GM21528 (cell line): Measurements from ENCODE around the gene SEC23IP.
"Not testable (repeated sequence)": the region's sequence is repeated elsewhere in the genome, so short reads cannot be mapped to it uniquely, and the experiment has no call there.

ENCODE experiments used
- ATAC-seq: cut with Tn5 transposase; IDR thresholded peaks from one replicate; pipeline ENCODE4 v1.9.1; 2021; ENCODE audit warnings: mild to moderate bottlenecking, moderate library complexity; ENCODE audit not compliant: unreplicated experiment, low FRiP score

The SEC23IP gene

DNA sequence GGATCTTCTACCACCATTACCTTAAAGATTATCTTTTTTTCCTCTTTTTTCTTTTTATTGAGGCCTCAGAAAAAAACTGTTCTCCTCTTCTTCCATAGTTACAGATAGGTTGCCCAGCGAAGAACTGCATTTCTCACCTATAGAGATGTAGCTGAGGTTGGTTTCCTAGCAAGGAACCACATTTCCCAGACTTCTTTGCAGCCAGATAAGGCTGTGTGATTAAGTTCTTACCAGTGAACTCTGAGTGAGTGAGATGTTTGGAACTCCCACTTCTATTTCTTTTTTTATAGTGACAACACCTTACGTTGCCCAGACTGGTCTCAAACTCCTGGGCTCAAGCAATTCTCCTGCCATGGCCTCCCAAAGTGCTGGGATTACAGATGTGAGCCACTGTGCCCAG lies 14.0 kb upstream of the SEC23IP start:
- no peak for ATAC-seq

DNA sequence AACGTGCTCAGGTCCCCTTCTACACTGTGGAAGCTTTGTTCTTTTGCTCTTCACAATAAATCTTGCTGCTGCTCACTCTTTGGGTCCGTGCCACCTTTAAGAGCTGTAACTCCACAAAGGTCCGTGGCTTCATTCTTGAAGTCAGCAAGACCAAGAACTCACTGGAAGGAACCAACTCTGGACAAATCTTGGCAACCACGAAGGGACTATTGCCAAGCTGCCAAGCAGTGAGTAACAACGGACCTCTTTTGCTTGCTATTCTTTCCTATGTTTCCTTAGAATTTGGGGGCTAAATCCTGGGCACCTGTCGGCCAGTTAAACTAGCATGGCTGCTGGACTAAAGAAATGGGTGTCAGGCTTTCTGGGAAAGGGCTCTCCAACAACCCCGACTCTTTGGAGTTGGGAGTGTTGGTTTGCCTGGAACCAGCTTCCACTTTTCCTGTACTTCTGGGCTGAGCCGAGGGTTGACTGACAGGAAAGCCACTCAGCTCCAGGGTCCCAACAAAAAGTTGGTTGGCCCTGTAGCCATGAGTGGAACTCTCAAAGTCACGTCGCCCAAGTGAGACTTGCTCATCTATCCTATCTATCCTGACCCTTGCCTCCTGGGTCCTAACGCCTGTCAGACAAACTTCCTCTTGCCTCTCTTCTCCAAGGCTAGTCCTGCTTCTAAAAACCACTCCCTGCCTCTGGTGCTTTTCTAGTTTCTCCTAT lies 8.5 kb upstream of the SEC23IP start:
- not testable (repeated sequence) for ATAC-seq

DNA sequence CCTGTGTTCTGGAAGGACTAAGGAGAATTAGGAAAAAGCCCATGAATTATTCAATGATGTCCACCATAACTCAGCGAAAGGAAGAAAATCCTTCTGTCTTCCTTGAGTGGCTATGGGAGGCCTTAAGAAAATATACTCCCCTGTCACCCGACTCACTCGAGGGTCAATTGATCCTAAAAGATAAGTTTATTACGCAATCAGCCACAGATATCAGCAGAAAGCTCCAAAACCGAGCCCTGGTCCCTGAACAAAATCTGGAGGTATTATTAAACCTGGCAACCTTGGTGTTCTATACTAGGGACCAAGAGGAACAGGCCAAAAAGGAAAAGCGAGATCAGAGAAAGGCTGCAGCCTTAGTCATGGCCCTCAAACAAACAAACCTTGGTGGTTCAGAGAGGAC lies 6.5 kb upstream of the SEC23IP start:
- not testable (repeated sequence) for ATAC-seq

DNA sequence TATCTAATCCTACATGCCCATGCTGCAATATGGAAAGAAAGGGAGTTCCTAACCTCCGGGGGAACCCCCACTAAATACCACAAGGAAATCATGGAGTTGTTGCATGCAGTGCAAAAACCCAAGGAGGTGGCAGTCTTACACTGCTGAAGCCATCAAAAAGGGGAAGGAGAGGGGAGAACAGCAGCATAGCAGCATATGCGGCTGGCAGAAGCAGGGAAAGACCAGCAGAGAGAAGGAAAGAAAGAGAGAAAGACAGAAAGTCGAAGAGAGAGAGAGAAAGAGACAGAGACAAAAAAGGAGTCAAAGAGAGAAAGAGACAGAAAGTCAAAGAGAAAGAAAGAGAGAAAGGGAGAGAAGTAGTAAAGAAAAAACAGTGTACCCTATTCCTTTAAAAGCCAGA lies 3.8 kb upstream of the SEC23IP start:
- ATAC-seq, result not testable (repeated sequence)

DNA sequence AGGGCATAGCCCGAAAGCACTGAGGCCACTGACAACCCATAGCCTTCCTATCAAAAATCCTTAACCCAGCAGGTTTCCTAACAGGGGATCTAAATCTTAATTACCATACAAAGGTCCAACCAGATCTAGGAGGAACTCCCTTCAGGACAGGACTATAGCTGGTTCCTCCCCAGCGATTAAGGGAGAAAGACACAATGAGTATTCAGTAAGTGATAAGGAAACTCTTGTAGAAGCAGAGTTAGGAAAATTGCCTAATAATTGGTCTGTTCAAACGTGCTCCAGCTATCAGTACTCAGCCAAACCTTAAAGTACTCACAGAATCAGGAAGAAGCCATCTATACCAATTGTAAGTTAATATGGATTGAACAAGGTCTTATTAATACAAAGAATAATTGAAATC lies 3.3 kb upstream of the SEC23IP start:
- ATAC-seq, result not testable (repeated sequence)

DNA sequence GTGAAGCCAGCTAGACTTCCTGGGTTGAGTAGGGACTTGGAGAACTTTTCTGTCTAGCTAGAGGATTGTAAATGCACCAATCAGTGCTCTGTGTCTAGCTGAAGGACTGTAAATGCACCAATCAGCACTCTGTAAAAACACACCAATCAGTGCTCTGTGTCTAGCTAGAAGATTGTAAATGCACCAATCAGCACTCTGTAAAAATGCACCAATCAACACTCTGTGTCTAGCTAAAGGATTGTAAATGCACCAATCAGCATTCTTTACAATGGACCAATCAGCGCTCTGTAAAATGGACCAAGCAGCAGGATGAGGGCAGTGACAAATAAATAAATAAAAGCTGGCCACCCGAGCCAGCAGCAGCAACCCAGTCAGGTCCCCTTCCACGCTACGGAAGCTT lies 2.2 kb upstream of the SEC23IP start:
- ATAC-seq, result not testable (repeated sequence)

DNA sequence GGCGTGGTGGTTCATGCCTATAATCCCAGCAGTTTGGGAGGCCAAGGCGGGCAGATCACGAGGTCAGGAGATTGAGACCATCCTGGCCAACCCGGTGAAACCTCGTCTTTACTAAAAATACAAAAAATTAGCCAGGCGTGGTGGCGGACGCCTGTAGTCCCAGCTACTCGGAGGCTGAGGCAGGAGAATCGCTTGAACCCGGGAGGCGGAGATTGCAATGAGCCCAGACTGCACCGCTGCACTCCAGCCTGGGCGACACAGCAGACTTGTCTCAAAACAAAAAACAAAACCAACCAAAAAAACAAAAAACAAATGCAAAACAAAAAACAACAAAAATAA lies 712 bp upstream of the SEC23IP start:
- not testable (repeated sequence) for ATAC-seq

DNA sequence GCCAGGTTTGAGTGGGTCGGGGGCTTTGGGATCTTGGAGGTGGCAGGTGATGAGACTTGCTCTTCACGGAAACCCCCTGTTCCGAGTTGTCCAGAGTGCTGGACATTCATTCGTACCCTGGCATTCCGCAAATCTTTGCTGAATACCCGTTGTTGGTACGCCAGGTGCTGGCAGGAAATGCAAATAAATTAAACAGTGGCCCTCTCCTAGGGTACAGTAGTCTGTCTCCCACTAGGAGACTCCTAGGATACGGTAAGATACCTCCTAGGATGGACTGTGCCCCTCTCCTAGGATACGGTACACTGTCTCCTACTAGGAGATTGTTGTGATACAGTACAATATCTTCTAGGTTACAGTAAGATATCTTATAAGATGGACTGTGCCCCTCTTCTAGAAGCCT lies 544 bp downstream of the SEC23IP start:
- ATAC-seq, result no peak

DNA sequence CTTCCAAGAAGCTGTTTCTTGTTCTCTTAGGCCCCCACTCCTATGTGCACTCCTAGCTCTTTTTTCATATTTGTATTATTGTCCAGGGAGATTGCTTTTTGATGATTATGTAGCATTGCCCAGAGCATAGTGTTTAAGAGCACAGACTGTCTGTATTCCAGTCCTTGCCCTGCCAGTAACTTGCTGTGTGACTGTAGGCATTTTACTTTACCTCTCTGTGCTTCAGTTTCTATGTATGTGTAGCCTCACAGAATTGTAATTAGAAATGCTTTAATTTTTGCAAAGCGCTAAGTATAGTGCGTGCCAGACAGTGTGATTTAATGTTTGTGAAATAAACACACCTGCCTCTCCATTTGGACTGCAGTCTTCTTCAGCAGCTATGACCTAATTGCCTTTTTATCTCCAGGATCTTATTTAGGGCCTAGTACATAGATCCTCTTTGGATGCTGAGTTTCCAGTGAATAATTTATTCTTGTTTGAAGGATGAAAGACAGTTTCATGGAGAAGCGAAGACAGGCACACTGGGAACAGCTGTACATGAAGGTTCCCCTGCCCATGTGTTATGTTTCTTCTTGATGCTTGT lies 1.4 kb downstream of the SEC23IP start:
- ATAC-seq, result no peak

DNA sequence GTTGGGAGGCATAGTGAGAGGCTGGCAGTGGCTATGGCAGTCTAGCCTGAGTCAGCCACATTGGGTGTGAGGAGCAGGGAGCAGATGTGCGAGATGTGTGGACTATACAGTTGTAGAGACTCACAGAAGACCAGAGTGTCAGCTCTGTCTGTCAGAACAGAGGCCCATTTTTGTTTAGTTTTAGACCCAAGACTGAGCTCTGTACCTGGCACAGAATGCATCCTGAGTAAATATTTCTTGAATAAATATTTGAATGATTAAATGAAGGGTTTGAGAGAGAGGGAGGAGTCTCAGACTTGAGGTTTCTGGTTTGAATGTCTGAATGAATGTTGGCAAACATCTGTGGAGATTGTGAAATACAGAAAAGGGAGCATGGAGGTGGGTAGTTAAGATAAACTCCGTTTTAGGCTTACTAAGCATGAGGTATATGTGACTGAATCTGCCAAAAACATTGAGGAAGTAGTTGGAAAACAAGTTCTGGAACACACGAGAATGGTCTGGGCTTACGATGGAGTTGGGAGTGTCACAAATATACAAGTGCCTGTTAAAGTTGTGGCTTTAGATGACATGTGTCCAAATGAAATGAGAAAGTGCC lies 3.6 kb downstream of the SEC23IP start:
- no peak for ATAC-seq

DNA sequence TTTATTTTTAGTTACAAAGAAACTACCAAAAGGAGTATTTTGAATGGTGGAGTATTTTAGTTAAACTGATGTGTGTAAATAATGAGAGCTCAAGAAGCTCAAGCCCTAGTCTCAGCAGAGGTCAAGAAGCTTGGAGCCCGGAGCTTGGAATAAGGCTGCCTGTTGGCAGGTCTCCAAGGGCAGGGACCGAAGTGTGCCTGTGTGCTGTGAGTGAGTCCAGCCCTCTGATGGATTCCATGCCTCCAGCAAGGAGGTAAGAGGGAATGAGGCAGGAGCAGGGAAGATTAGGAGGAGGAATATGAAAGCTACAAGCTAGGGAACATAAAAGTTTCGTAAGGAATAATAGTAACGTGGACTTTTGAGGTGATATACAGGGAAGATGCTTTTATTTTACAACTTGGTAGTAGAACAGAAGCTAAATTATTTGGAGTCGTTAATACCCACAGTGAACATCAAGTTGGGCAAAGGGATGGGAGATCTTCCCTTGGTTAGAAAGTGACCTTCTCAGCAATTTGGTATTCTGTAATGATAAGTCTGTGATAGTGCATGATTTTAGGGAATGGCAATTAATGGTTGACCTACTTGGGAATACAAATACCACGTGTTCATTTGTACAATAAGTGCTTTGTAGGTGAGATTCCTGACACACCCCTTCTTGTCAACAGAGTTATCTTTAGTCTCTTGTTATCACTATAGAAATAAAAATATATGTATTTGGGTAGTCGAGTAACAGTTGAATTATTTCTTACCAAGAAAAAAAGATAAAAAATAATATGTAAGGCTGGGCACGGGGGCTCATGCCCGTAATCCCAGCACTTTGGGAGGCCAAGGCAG lies 4.6 kb downstream of the SEC23IP start:
- ATAC-seq, result no peak

DNA sequence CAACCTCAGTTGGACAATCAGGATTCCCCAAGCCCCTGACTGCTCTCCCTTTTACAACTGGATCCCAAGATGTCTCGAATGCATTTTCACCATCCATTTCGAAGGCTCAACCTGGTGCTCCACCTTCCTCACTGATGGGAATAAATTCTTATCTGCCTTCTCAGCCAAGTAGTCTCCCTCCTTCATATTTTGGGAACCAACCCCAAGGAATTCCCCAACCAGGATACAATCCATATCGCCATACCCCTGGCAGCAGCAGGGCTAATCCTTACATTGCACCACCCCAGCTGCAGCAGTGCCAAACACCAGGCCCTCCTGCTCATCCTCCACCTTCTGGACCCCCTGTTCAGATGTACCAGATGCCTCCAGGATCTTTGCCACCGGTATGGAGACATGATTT lies 6.0 kb downstream of the SEC23IP start:
- no peak for ATAC-seq

DNA sequence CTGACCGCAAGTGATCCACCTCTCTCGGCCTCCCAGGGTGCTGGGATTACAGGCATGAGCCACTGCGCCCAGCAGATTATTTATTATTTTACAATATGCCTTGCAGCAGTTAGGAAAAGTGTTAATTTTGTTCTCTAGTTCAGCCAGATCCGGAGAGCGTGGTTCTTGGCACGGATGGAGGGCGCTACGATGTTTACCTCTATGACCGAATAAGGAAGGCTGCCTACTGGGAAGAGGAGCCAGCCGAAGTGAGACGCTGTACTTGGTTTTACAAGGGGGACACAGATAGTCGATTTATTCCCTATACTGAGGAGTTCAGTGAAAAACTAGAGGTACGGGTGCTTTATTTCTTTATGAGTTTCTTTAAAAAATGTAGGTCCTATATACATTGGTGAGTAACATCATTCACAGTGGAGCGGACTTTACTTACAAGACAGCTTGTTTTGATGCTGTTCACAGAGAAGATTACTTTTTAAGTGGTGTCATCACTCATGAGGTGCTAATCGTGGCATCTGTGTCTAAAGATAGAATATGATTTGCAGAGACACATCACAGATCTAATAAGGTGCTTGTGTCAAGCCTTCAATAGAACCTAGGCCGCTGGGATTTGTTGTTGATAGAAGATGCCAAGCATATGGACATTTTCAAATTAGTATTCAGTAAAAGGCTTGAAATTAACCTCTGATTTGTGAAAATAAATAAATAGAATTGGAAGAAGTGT lies 11.6 kb downstream of the SEC23IP start:
- ATAC-seq, result no peak

DNA sequence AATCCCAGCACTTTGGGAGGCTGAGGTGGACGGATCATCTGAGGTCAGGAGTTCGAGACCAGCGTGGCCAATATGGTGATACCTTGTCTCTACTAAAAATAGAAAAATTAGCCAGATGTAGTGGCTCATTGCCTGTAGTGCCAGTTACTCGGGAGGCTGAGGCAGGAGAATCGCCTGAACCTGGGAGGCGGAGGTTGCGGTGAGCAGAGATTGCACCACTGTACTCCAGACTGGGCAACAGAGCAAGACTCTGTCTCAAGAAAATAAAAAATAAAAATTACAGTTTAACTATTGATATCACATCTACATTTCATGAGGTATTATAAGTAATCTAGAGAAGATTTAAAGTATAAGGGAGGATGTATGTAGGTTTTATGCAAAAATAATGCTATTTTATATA lies 15.2 kb downstream of the SEC23IP start:
- ATAC-seq, result not testable (repeated sequence)

DNA sequence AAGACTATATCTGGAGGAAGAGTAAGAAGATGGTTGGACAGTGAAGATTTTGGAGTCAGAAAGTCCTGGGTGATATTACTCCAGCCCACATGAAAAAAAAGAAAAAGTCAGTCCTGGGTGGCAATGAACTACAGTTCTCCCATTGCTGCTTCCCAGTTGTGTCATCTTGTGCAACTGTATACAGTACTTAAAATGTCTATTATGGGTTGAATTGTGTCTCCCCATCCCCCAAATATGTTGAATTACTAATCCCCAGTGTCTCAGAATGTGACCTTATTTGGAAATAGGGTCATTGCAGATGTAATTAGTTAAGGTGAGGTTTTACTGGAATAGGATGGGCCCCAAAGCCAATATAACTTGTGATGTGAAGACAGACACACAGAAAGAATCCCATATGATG lies 15.6 kb downstream of the SEC23IP start:
- no peak for ATAC-seq

DNA sequence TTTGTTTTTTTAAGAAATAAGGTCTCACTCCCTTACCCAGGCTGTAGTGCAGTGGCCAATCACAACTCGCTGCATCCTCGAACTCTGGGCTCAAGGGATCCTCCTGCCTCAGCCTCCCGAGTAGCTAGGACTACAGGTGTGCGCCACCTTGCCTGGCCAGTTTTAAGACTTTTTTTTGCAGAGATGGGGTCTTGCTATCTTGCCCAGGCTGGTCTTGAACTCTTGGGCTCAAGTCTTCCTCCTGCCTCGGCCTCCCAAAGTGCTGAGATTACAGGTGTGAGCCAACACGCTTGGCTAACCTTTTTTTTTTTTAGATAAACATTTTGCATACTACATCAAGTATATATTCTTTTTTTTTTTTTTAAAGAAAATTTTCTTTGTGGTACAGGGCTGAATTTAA lies 18.2 kb downstream of the SEC23IP start:
- ATAC-seq, result no peak

DNA sequence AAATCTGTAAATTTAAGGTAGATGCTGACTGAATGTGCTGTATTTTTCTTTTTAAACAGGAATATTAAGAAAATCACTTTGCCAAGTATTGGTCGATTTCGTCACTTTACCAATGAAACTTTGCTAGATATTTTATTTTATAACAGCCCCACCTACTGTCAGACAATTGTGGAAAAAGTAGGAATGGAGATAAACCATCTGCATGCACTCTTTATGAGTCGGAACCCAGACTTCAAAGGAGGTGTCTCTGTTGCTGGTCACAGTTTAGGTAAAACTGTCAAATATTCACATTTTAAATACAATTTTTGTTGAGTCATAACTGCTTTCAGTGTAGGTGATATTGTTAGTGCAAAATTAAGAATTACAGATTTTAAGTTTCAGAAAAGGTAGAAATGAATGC lies 25.2 kb downstream of the SEC23IP start:
- no peak for ATAC-seq

DNA sequence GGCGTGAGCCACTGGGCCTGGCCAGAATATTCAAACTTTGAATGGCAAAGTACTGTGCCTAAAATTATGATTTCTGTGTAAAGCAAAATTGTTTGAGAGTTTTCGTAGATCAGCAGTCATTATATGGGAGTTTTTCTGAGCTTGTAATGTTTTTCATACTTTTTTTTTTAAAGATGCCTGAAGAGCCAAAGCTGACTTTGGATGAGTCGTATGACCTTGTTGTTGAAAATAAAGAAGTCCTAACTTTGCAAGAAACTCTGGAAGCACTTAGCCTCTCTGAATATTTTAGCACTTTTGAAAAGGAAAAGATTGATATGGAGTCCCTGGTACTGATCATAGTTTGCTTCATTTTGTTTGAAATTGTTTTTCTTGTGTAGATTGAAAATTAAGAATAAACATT lies 26.7 kb downstream of the SEC23IP start:
- ATAC-seq, result no peak

DNA sequence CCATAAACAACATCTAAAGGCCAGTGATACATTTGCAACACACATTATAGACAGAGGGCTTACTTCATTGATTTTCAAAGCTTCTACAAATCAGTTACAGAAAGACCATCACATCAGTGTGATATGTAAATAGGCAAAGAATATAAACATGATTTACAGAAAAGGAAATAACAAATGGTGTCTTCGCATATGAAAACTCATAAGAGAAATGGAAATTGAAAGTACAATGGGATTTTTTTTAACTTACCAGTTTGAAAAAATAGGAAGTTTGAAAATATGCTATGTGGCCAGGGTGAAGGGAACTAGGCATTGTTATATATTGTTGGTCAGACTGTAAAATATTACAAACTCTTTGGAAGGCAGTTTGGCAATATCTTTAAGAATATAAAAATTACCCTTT lies 27.3 kb downstream of the SEC23IP start:
- ATAC-seq, result no peak

DNA sequence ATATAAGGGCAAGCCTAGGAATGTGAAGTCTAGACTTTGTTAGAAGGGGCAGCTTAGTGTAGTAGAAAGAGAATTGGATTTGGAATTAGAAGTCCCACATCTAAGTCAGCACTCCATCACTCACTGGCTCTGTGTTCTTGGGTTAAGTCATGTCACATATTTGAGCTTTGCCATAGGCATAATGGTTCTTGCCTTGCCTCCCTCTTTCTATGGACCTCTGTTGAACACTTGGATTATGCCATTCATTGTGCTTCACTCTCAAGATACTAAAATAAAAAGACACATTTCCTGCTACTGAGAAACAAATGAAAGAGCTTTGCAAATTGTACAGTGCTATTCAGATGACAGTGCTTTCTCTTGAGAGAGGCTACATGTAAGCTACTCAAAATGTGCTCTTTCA lies 35.9 kb downstream of the SEC23IP start:
- no peak for ATAC-seq

DNA sequence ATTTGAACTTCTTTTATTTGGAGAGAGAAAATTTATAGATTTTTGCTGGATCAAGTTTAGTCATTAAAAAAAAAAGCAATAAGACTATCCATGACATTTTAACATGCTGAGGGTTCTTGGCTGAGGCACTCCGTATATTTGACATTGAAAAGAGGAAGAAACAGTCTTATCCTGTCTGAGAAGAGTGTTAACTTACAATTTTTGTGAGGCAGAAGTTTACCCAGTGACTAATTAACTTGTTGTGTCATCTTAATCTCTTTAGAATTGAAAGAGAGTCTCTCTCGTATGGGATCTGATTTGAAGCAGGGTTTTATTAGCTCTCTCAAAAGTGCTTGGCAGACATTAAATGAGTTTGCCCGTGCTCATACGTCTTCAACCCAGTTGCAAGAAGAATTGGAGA lies 39.3 kb downstream of the SEC23IP start:
- no peak for ATAC-seq
